IPS-NIHi11 (cell line): ENCODE results near the gene ITCH.
"Not testable (repeated sequence)": the region's sequence is repeated elsewhere in the genome, so short reads cannot be mapped to it uniquely, and the experiment has no call there.

Source experiments
- DNase-seq: peaks from one replicate; pipeline ENCODE4 v3.0.0; 2012; ENCODE audit warnings: mixed read lengths, low spot score

The ITCH gene

DNA sequence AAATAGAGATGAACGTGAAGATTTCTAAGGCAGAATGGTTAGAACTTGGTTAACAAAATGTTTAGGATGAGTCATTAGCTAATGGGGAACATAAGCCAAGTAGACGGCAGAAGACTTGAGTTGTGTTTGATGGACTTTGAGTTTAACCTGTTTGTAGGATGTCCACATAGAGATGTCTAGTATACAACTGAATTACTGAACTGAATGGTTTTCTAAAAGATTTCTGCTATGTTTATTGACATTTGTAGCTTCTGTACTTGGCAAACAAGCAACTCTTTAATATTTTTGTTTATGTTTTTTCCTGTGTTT lies 98.7 kb downstream of the ITCH start:
- DNase-seq = no peak

DNA sequence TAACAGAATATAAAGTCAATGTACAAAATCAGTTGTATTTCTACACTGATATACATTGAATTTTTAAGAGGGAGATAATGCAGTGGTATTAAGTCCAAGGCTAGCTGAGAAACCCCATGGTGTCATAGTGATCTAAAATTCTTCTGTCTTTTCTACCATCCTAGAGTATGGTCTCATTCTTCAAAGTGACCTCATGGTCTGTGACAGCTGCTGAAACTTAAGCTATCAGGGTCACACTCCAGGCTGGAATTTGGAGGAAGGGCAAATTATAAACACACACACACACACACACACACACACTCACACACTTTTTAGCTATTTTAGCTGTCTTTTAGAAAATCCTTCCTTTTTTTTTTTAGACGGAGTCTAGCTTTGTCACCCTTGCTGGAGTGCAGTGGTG lies 105.9 kb downstream of the ITCH start:
- no peak for DNase-seq

DNA sequence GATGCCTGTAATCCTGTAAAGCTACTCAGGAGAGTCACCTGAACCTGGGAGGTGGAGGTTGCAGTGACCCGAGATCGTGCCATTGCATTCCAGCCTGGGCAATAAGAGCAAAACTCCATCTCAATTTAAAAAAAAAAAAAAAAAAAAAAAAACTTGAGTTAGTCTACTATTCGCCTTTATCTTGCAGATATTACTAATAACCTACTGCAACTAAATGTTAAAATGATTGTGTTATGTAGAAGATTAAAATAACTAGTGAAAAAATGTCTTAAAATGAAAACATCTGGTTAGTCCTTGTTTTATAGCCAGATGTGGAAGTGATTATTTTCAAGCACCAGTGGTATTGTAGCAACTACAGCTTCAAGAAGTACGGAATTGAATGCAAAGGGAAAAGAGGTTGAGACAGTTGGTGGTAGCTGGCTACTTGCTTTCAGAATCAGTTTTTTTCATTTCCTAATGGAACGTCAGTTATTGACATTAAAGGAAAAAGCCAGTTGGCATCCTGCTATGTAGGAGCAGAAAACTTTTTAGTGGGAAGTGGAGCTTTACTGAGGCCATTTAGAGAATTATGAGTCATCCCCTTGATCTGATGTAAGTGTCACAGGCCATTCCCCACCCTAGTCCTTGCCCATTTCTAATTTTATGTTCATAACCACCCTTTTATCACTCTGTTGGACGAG lies 109.3 kb downstream of the ITCH start:
- DNase-seq = no peak

DNA sequence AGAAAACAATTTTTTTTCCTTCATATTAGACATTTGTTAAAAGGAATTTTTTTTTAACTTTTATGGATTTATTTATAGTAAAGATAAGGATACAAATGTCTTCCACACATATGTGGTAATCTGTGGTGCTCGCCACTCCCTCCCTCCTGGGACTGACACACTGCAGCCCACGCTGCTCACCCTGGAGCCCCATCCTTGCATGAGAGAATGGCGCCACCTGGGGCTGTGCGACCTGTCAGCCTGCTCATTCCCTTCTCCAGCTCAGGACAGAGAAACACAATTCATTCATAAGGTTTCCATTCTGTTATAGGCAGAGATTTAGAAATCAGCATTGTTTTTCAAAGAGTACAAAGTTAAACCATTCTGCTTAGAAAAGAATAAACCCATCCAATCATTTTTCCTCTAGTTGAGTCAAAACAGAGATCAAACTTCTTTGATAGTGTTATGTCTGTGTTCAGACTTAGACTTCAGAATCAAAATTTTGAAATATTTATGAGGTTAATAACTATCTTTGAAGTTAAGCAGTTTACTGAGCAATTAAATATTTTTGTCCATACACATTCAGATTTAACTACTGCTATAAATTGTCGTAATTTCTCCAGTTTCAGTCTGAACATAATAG lies 110.3 kb downstream of the ITCH start:
- peak; percentile 45 for DNase-seq

GRCh38 chr20:34475979-34476736 lies 113.1 kb downstream of the ITCH start:
- peak; percentile 25 for DNase-seq

DNA sequence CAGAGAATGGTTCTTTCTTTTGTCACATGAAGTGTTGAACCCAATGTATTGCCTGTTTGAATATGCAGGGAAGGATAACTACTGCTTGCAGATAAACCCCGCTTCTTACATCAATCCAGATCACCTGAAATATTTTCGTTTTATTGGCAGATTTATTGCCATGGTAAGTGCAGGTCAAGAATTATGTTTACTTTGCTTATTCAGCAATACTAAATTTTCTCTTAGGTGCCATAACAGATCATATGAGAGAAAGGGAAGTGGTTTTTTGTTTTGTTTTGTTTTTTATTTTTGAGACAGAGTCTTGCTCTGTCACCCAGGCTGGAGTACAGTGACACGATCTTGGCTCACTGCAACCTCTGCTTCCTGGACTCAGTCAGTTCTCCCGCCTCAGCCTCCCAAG lies 116.6 kb downstream of the ITCH start:
- no peak for DNase-seq

DNA sequence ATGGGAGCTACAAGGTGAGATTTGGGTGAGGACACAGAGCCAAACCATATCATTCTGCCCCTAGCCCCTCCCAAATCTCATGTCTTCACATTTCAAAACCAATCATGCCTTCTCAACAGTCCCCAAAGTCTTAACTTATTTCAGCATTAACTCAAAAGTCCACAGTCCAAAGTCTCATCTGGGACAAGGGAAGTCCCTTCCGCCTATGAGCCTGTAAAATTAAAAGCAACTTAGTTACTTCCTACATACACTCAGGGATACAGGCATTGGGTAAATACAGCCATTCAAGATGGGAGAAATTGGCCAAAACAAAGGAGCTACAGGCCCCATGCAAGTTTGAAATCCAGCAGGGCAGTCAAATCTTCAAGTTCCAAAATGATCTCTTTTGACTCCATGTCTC lies 119.1 kb downstream of the ITCH start:
- DNase-seq = not testable (repeated sequence)

GRCh38 chr20:34483585-34484220 lies 120.6 kb downstream of the ITCH start:
- DNase-seq = not testable (repeated sequence)

DNA sequence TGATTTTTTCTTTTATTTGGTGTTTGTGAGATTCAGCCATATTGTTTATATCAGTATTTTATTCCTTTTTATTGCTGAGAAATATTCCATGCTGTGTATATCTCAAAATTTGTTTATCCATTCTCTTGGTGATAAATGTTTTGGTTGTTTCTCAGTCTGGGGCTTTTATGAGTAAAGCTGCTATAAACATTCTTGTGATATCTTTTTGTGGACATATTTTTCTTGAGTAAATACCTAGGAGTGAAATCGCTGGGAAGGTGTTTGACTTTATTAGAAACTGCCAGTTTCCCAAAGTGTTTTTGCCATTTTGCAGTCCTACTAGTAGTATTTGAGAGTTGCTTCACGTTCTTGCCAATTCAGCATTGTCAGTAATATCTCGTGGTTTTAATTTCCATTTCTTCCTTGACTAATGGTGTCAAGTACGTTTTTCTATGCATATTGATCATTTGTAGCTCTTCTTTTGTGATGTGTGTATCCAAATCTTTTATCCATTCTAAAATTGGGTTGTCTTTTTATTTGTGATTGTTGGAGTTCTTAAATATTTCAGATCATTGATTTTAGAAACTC lies 122.1 kb downstream of the ITCH start:
- no peak for DNase-seq

GRCh38 chr20:34491226-34491931 lies 128.3 kb downstream of the ITCH start:
- no peak for DNase-seq

GRCh38 chr20:34491932-34492509 lies 128.9 kb downstream of the ITCH start:
- DNase-seq = no peak

GRCh38 chr20:34493646-34494045 lies 130.6 kb downstream of the ITCH start:
- no peak for DNase-seq

GRCh38 chr20:34495307-34495706 lies 132.2 kb downstream of the ITCH start:
- no peak for DNase-seq

- no peak for DNase-seq
Measured at GRCh38 chr20:34495916-34496315, 132.8 kb downstream of the ITCH start.

- not testable (repeated sequence) for DNase-seq
Measured at GRCh38 chr20:34497596-34497995, 134.5 kb downstream of the ITCH start.

GRCh38 chr20:34500823-34501222 lies 137.8 kb downstream of the ITCH start:
- no peak for DNase-seq

GRCh38 chr20:34506480-34506879 lies 143.4 kb downstream of the ITCH start:
- DNase-seq = no peak

- no peak for DNase-seq
Measured at GRCh38 chr20:34507702-34508413, 144.8 kb downstream of the ITCH start.

DNA sequence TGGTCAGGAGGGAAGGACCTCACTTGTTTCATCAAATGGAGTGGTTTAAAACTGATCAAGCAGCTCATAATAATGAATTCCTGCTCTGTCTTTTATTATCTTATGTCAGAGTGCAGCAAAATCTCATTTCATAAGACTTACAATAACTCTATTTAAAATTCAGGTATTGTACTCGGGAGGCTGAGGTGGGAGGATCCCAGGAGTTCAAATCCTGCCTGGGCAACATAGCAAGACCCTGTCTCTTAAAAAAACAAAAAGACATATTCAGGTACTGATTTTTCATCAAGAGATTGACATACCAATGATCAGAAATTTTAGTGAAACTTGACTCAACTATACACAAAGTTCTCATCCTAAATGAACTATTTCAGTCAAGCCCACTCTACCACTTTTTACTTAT lies 147.5 kb downstream of the ITCH start:
- no peak for DNase-seq

GRCh38 chr20:34511891-34512265 lies 148.8 kb downstream of the ITCH start:
- no peak for DNase-seq
